H1 (cell line): ENCODE data around the gene TLE1. TPM values are rescaled to one million over a fixed set of nuclear protein-coding genes. Genes with fewer than 3 reads are reported as not detected.

ENCODE experiments used
- CTCF ChIA-PET: fragments of 300-600 bp; sonication (Branson Sonifier 250); formaldehyde crosslinking; loops from one replicate; lab custom pipeline; 2021; ENCODE audit not compliant: partially characterized antibody; lab: Charles Lee
- POLR2A ChIA-PET: fragments of 300-600 bp; sonication (Branson Sonifier 250); formaldehyde crosslinking; loops from one replicate; lab custom pipeline; 2021; ENCODE audit warnings: inconsistent platforms; ENCODE audit not compliant: partially characterized antibody; lab: Charles Lee
- DNase-seq, 2 experiments: peaks; one replicate each; pipeline versions ENCODE4 v3.0.0 to v3.0.0-alpha.2; 2010 to 2022; ENCODE audit warnings: low spot score in 2 of 2, low read depth in 1 of 2, mixed read lengths in 1 of 2
- FAIRE-seq: peaks from 2 replicates; lab custom pipeline; 2011; peaks lifted over from hg19 to GRCh38; lab: Jason Lieb, UNC
- H2AFZ ChIP-seq: 2 replicates; pipeline ENCODE4 v1.8.1; 2012; ENCODE audit warnings: low read length, inconsistent platforms
- H2AK5ac ChIP-seq: 2 replicates; pipeline ENCODE4 v1.6.1; 2013; ENCODE audit warnings: low read depth, low read length
- H2BK120ac ChIP-seq: replicated peaks from 2 replicates; pipeline ENCODE3; 2013; ENCODE audit warnings: low read depth, low read length, inconsistent platforms
- H2BK12ac ChIP-seq: 2 replicates; pipeline ENCODE4 v1.6.1; 2013; ENCODE audit warnings: low read depth, low read length
- H2BK15ac ChIP-seq: 2 replicates; pipeline ENCODE4 v1.6.1; 2013; ENCODE audit warnings: low read length
- H2BK20ac ChIP-seq: 2 replicates; pipeline ENCODE4 v1.6.1; 2013; ENCODE audit warnings: low read length
- H2BK5ac ChIP-seq: 2 replicates; pipeline ENCODE4 v1.6.1; 2013; ENCODE audit warnings: low read depth, low read length
- H3K14ac ChIP-seq: 2 replicates; pipeline ENCODE4 v1.6.1; 2013; ENCODE audit warnings: inconsistent platforms; ENCODE audit not compliant: insufficient read length
- H3K18ac ChIP-seq: 2 replicates; pipeline ENCODE4 v1.6.1; 2013; ENCODE audit warnings: low read length; ENCODE audit errors: extremely low read depth
- H3K23ac ChIP-seq: 2 replicates; pipeline ENCODE4 v1.6.1; 2013; ENCODE audit warnings: inconsistent platforms; ENCODE audit not compliant: insufficient read length
- H3K23me2 ChIP-seq: 2 replicates; pipeline ENCODE4 v1.6.1; 2013; ENCODE audit warnings: low read depth, low read length
- H3K27ac ChIP-seq: 2 replicates; pipeline ENCODE4 v1.6.1; 2011; ENCODE audit warnings: low read depth, low read length, inconsistent platforms
- H3K27me3 ChIP-seq, 4 experiments: replicated peaks in 1 of 4; 1 replicate in 1 of 4; 2 replicates in 3 of 4; pipeline versions ENCODE4 v1.6.1 to v1.8.1; 2011 to 2013; ENCODE audit warnings: low read length in 3 of 4, mild to moderate bottlenecking in 3 of 4, inconsistent platforms in 2 of 4, mixed read lengths in 2 of 4, moderate library complexity in 1 of 4; ENCODE audit not compliant: control insufficient read depth in 3 of 4, insufficient read depth in 3 of 4; ENCODE audit errors: extremely low read depth in 1 of 4
- H3K36me3 ChIP-seq, 4 experiments: 2 replicates each; pipeline versions ENCODE4 v1.6.1 to v1.8.1; 2011 to 2013; ENCODE audit warnings: mild to moderate bottlenecking in 4 of 4, low read length in 3 of 4, moderate library complexity in 2 of 4, control low read depth in 1 of 4, inconsistent platforms in 1 of 4; ENCODE audit not compliant: insufficient read depth in 4 of 4, control insufficient read depth in 2 of 4
- H3K4ac ChIP-seq: replicated peaks from 2 replicates; pipeline ENCODE3; 2013; ENCODE audit warnings: low read length, low read depth, mixed read lengths, inconsistent platforms; ENCODE audit not compliant: insufficient read length
- H3K4me1 ChIP-seq, 4 experiments: replicated peaks in 1 of 4; 1 replicate in 1 of 4; 2 replicates in 3 of 4; pipeline versions ENCODE4 v1.6.1 to v1.8.1; 2011 to 2013; ENCODE audit warnings: low read length in 3 of 4, inconsistent platforms in 2 of 4, mixed read lengths in 1 of 4; ENCODE audit not compliant: insufficient read depth in 4 of 4, control insufficient read depth in 3 of 4
- H3K4me2 ChIP-seq, 2 experiments: 2 replicates each; pipeline versions ENCODE4 v1.6.1 to v1.8.1; 2011 to 2013; ENCODE audit warnings: low read depth in 2 of 2, low read length in 2 of 2, control low read depth in 1 of 2, inconsistent platforms in 1 of 2, mild to moderate bottlenecking in 1 of 2; ENCODE audit not compliant: insufficient read depth in 1 of 2
- H3K4me3 ChIP-seq, 4 experiments: fragments of 200-600, 300-600 bp in 1 of 4; sonication (generic), shearing (Covaris generic), sonication (Bioruptor Twin) in 1 of 4; 2 replicates each; pipeline versions ENCODE4 v1.5.1 to v1.8.1; 2011 to 2016; ENCODE audit warnings: low read length in 4 of 4, low read depth in 3 of 4, control low read depth in 2 of 4, inconsistent platforms in 2 of 4, mild to moderate bottlenecking in 2 of 4, mixed read lengths in 1 of 4, moderate library complexity in 1 of 4; ENCODE audit not compliant: insufficient read depth in 2 of 4; ENCODE audit errors: extremely low read depth in 1 of 4
- H3K56ac ChIP-seq: replicated peaks from 2 replicates; pipeline ENCODE3; 2013; ENCODE audit warnings: low read depth, mild to moderate bottlenecking, mixed read lengths, low read length, inconsistent platforms; ENCODE audit not compliant: insufficient read length
- H3K79me1 ChIP-seq: 2 replicates; pipeline ENCODE4 v1.6.1; 2013; ENCODE audit warnings: low read depth, low read length, control low read depth
- H3K79me2 ChIP-seq, 2 experiments: 2 replicates each; pipeline versions ENCODE4 v1.6.1 to v1.8.1; 2012 to 2013; ENCODE audit warnings: low read length in 2 of 2, mild to moderate bottlenecking in 2 of 2, inconsistent platforms in 1 of 2; ENCODE audit not compliant: insufficient read depth in 2 of 2, control insufficient read depth in 1 of 2
- H3K9ac ChIP-seq, 4 experiments: replicated peaks in 1 of 4; 1 replicate in 1 of 4; 2 replicates in 3 of 4; pipeline versions ENCODE4 v1.6.1 to v1.8.1; 2011 to 2013; ENCODE audit warnings: low read depth in 3 of 4, low read length in 3 of 4, control low read depth in 2 of 4, mild to moderate bottlenecking in 2 of 4, moderate library complexity in 2 of 4, inconsistent platforms in 1 of 4; ENCODE audit errors: extremely low read depth in 1 of 4
- H3K9me3 ChIP-seq, 2 experiments: 2 replicates each; pipeline versions ENCODE4 v1.6.1 to v1.8.1; 2012 to 2013; ENCODE audit warnings: mild to moderate bottlenecking in 2 of 2, moderate library complexity in 2 of 2, control low read depth in 1 of 2, inconsistent platforms in 1 of 2, low read depth in 1 of 2, low read length in 1 of 2, mixed read lengths in 1 of 2; ENCODE audit not compliant: insufficient read depth in 2 of 2
- H4K20me1 ChIP-seq, 2 experiments: replicated peaks in 1 of 2; 2 replicates each; pipeline versions ENCODE3 to v1.8.1; 2011 to 2013; ENCODE audit warnings: inconsistent platforms in 2 of 2, low read length in 2 of 2, mild to moderate bottlenecking in 1 of 2; ENCODE audit not compliant: insufficient read depth in 2 of 2, control insufficient read depth in 1 of 2
- H4K5ac ChIP-seq: 2 replicates; pipeline ENCODE4 v1.6.1; 2013; ENCODE audit warnings: low read length, low read depth, mixed read lengths, inconsistent platforms; ENCODE audit not compliant: insufficient read length
- H4K8ac ChIP-seq: 2 replicates; pipeline ENCODE4 v1.8.0; 2013; ENCODE audit warnings: mild to moderate bottlenecking, moderate library complexity, low read length, inconsistent platforms; ENCODE audit not compliant: insufficient read depth; ENCODE audit errors: extremely low read depth
- H4K91ac ChIP-seq: replicated peaks from 2 replicates; pipeline ENCODE3; 2013; ENCODE audit warnings: low read length, mixed read lengths, inconsistent platforms; ENCODE audit not compliant: insufficient read length
- ASH2L ChIP-seq: fragments of 200-600, 300-600 bp; sonication (generic); IDR thresholded peaks from one replicate; pipeline ENCODE4 v1.7.1; 2017; ENCODE audit warnings: low read length
- ATF3 ChIP-seq: IDR thresholded peaks from 2 replicates; pipeline ENCODE4 v1.6.1; 2011; ENCODE audit warnings: low read depth, mild to moderate bottlenecking, low read length; ENCODE audit not compliant: insufficient read depth
- CHD2 ChIP-seq: IDR thresholded peaks from 2 replicates; pipeline ENCODE4 v1.6.1; 2012; ENCODE audit warnings: low read length, improper control_type of control experiment
- KDM4A ChIP-seq: IDR thresholded peaks from one replicate; pipeline ENCODE4 v1.7.1; 2012; ENCODE audit warnings: low read depth, mild to moderate bottlenecking, moderate library complexity, low read length, inconsistent platforms; ENCODE audit not compliant: severe bottlenecking
- KDM5A ChIP-seq: fragments of 200-600 bp; IDR thresholded peaks from 2 replicates; pipeline ENCODE4 v1.7.1; 2012; ENCODE audit warnings: mild to moderate bottlenecking, low read length, inconsistent platforms, mixed read lengths
- RAD21 ChIP-seq, 2 experiments: IDR thresholded peaks in 1 of 2; conservative IDR thresholded peaks in 1 of 2; 2 replicates each; pipeline ENCODE4 v1.6.1; 2011; ENCODE audit warnings: low read depth in 2 of 2, low read length in 2 of 2, improper control_type of control experiment in 1 of 2, inconsistent platforms in 1 of 2, mild to moderate bottlenecking in 1 of 2, moderate library complexity in 1 of 2
- RFX5 ChIP-seq: IDR thresholded peaks from 2 replicates; pipeline ENCODE4 v1.6.1; 2011; ENCODE audit warnings: low read depth, low read length, improper control_type of control experiment, borderline replicate concordance
- SAP30 ChIP-seq: fragments of 300-600 bp; sonication (generic); IDR thresholded peaks from 2 replicates; pipeline ENCODE4 v1.7.1; 2012; ENCODE audit warnings: low read length, moderate library complexity, mild to moderate bottlenecking, inconsistent platforms; ENCODE audit not compliant: insufficient read depth, insufficient replicate concordance
- SP1 ChIP-seq: IDR thresholded peaks from 2 replicates; pipeline ENCODE4 v1.6.1; 2011; ENCODE audit warnings: low read depth, low read length
- SUZ12 ChIP-seq: fragments of 200-600 bp; sonication (generic); IDR thresholded peaks from 2 replicates; pipeline ENCODE4 v1.6.1; 2012; ENCODE audit warnings: mild to moderate bottlenecking, inconsistent platforms, low read length, moderate library complexity, mixed read lengths
- WGBS, 2 experiments: shearing (Covaris generic) in 1 of 2; methylation state at CpG; one replicate each; pipeline versions ENCODE4 v1.1.6 to v1.1.7; 2013 to 2015; ENCODE audit warnings: low lambda C conversion rate in 2 of 2, mixed read lengths in 2 of 2, inconsistent platforms in 1 of 2, low coverage in 1 of 2, missing lambda C conversion rate in 1 of 2; ENCODE audit not compliant: insufficient replicate concordance in 2 of 2, insufficient coverage in 1 of 2, insufficient read length in 1 of 2; ENCODE audit errors: extremely low coverage in 1 of 2, missing lambda C conversion rate in 1 of 2; 5-methylcytosine and 5-hydroxymethylcytosine counted together
- polyA plus RNA-seq, 7 experiments: library from polyadenylated mRNA; depleted of rRNA in 3 of 7; stranded (reverse) in 5 of 7; unstranded in 2 of 7; fragments of >200 nt in 5 of 7; fragments of 200-250 nt in 2 of 7; gene quantifications; 1 replicate in 5 of 7; 2 replicates in 1 of 7; 4 replicates in 1 of 7; pipeline versions ENCODE4 v1.2.1 to v1.2.3, GENCODE V29; 2011 to 2013; ENCODE audit warnings: missing spikeins in 2 of 7, mixed read lengths in 2 of 7
- total RNA-seq: library from RNA; stranded (reverse); fragmentation: NEBNext Ultra II Directional; extraction: Animal tissue kit (Norgen Biotek cat#: 25700); gene quantifications from 2 replicates; pipeline ENCODE4 v1.2.1, GENCODE V29; 2021

TLE1 gene
- total and polyA plus RNA-seq, 2 of the 8 experiments (the other 6 are each of a cell fraction or from before 2014, with no cell fraction given) = 81.8 to 91.6 TPM

GRCh38 chr9:81627481-81627880 lies 61.9 kb downstream of the TLE1 start:
- Histone ChIP-seq H3K4me3 (no peak overlapping the region), H3K14ac (no peak overlapping the region), H4K5ac (no peak overlapping the region), H2AFZ (no peak overlapping the region), H3K23me2 (no peaks in the 10 kb centered on the region), H2BK5ac (no peak overlapping the region), H4K91ac (no peak overlapping the region), H3K18ac (no peak overlapping the region), H3K79me2 (peaks cover 0 to 37% of the 10 kb centered on the region in 2 experiments; a peak in 2 of 4 replicates), H3K79me1 (peaks cover 5% of the 10 kb centered on the region), H3K23ac (no peak overlapping the region), H2AK5ac (no peak overlapping the region), H3K36me3 (peaks cover under 1 to 14% (median 6%) of the 10 kb centered on the region in 4 experiments; a peak in 6 of 8 replicates), H3K4me2 (no peak overlapping the region), H4K8ac (no peak overlapping the region), H4K20me1 (peaks cover 0 to 7% of the 10 kb centered on the region in 2 experiments), H3K9me3 (no peaks in the 10 kb centered on the region), H3K4ac (no peak overlapping the region), H2BK120ac (no peak overlapping the region), H2BK20ac (no peak overlapping the region), H2BK12ac (no peak overlapping the region), H2BK15ac (no peak overlapping the region), H3K9ac (no peak overlapping the region), H3K4me1 (peaks cover 4 to 10% (median 8%) of the 10 kb centered on the region in 4 experiments; a peak in 5 of 7 replicates), H3K27ac (no peak overlapping the region), H3K27me3 (no peaks in the 10 kb centered on the region), H3K56ac (no peak overlapping the region)
- ChIA-PET POLR2A (no interaction called here), CTCF (no interaction called here)
- FAIRE-seq (no peak), DNase-seq (no peak)
- no peak for TF ChIP-seq ATF3
- no peak for TF ChIP-seq SUZ12
- no peak for TF ChIP-seq SAP30
- TF ChIP-seq ASH2L = no peak
- TF ChIP-seq RAD21 (IDR thresholded peaks at IDR 0.05 in 1 of 2, conservative IDR thresholded peaks at IDR 0.05 in 1 of 2; ENCODE audit: low read depth in 2 of 2, low read length in 2 of 2) = no peak
- TF ChIP-seq CHD2 = no peak
- TF ChIP-seq KDM5A = no peak
- no peak for TF ChIP-seq SP1
- TF ChIP-seq RFX5 = no peak
- TF ChIP-seq KDM4A = no peak
- WGBS, 2 experiments = 90% methylated on average over 3 of the region's 3 CpGs; no CpG with 5 or more reads in 1 of the 2 experiments
